HUDEP-2 (cell line): Measurements from ENCODE around the gene USP30.
A peak's percentile ranks its signal among the peaks of the same experiment; 100 is the strongest.
"Not testable (repeated sequence)": the region's sequence is repeated elsewhere in the genome, so short reads cannot be mapped to it uniquely, and the experiment has no call there.

Experiments used
- DNase-seq, 76 experiments: peaks; one replicate each; lab custom pipeline; 2025; ENCODE audit not compliant: unreplicated experiment in 76 of 76; lab: John Stamatoyannopoulos, UW

Gene USP30

GRCh38 chr12:109052097-109052413 lies 321 bp upstream of the USP30 start:
- DNase-seq = peak in 1 of 76 experiments; percentile 40

GRCh38 chr12:109053382-109054123 lies 1.2 kb downstream of the USP30 start:
- DNase-seq = peak in 4 of 76 experiments; percentile 9 to 17 (median 10)

- DNase-seq = not testable (repeated sequence)
Measured at GRCh38 chr12:109054124-109054513, 1.7 kb downstream of the USP30 start.

DNA sequence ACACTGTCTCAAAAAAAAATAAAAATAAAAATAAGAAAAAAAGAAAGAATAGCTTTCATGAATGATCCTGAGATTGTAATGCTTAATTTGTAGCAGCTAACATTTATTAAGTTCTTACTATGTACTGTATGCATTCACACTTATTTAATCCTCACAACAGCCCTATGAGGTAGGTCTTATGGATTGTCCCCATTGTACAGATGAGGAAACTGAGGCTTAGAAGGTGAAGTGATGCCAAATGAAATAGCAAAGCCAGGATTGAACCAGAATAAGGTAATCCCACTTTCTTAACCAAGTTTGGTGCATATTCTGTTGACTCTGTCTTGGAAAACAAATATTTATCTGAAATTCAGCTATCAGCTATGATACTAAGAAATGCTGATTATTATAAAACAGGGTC lies 2.1 kb downstream of the USP30 start:
- DNase-seq = no peak

GRCh38 chr12:109056891-109057290 lies 4.5 kb downstream of the USP30 start:
- no peak for DNase-seq

DNA sequence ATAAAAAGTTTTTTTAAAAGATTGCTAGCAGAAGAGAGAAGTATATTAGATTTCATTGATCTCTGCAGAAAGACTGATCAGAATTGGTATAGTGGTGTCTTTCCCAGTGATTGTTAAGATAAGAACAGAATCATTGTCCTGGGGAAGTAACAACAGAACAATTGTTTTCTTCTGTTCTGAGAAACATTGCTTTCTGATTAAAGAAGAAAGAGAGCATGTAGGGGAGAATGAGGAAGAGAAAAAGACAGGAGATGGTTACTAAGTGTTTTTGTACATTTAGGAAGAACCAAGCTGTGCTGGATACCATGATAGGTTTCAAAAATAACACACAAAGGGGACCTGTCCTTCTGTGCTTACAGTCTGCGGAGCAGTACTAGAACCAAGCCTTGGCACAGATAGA lies 5.0 kb downstream of the USP30 start:
- DNase-seq = no peak

DNA sequence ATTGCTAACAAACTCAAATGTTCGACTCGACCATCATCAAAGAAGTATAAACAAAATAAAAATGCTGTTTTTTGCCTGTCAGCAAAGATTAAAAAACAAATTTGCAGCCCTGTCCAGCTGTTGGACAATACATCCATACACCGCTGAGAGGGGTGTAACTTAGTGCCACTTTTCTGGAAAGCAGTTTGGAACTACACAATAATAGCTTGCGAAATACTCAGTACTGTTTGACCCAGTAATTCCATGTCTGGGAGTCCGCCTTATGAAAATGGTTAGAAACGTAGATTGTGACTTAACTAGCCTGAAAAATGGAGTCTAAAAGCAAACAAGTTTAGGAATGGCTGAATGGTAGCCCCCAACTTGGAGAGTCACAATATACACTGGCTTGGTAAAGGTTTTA lies 6.4 kb downstream of the USP30 start:
- no peak for DNase-seq

DNA sequence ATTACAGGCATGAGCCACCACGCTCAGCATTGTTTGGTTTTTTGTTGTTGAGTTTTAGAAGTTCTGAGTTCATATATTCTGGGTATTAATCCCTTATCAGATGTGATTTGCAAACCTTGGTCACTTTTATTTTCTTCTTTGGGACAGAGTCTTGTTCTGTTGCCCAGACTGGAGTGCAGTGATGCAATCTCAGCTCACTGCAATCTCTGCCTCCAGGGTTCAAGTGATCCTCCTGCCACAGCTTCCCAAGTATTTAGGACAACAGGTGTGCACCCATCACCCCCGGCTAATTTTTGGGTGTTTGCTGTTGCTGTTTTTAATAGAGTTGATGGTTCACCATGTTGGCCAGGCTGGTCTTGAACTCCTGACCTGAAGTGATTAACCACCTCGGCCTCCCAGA lies 11.8 kb downstream of the USP30 start:
- DNase-seq = no peak

- DNase-seq = no peak
Measured at GRCh38 chr12:109065154-109065852, 12.9 kb downstream of the USP30 start.

- DNase-seq = no peak
Measured at GRCh38 chr12:109065853-109066193, 13.4 kb downstream of the USP30 start.

DNA sequence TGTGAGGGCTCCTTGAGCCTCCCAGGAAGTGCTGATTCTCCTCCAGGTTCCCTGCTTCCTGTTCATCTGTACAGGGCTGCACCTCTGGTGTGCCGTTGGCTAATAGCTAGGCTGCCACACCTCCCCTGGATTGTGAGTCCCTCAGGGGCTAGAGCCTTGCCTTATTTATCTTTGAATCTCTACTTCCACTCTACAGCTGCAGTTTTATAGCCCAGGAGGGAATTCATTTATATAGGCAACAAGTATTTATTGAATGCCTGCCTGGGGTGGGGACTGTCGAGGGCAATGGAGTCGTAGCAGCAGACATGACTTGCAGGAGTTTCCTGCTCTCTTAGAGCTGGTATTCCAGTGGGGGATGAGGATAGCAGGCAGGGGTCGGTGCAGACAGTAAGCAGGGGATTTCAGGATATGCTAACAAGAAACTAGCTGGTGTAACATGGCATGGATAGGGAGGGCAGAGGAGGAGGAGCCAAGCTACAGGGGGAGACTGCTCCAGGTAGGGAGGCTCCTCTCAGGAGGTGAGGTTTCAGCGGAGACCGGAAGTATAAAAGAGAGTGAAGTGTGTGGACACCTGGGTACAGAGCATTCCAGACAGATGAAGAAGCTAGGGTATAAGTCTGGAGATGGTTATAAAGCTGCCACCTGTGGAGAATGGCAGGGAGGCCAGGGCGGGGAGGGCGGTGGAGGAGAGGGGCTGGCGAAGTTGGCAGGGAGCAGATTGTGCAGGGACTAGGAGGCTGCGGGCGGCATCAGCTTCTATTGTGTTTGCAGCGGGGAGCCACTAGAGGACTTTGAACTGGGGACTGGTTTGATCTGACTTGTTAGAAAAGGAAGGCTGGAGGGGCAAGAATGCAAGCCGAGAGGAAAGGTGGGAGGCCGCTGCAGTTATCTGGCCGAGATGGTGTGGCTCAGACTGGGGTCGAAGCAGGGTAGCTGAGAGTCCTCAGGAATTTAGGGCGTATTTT lies 17.2 kb downstream of the USP30 start:
- no peak for DNase-seq

GRCh38 chr12:109074866-109075265 lies 22.5 kb downstream of the USP30 start:
- DNase-seq = no peak

DNA sequence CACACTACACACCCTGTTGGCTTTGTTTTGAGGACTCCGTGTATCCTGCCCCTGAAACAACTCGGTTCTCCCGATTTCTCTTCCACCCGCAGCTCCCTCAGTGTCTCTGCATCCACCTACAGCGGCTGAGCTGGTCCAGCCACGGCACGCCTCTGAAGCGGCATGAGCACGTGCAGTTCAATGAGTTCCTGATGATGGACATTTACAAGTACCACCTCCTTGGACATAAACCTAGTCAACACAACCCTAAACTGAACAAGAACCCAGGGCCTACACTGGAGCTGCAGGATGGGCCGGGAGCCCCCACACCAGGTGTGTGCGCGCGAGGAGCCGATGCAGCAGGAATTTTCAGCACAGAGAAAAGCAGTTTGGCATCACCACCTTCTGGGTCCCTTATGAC lies 30.4 kb downstream of the USP30 start:
- DNase-seq = no peak

DNA sequence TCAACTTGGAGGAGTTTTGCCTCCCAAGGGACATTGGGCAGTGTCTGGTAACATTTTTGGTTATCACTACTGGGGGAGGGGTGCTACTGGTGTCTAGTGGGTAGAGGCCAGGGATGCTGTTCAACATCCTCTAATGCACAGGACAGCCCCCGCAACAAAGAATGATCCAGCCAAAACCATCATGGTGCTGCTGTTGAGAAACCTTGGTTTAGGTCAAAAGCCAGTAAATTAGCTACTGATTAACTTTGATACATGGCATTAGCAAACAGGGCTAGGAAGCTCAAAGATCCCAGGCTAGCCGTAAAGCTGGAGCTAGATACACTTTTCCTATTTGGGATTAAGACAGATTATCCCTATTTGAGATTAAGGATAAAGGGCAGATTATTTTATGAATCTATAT lies 32.0 kb downstream of the USP30 start:
- no peak for DNase-seq

DNA sequence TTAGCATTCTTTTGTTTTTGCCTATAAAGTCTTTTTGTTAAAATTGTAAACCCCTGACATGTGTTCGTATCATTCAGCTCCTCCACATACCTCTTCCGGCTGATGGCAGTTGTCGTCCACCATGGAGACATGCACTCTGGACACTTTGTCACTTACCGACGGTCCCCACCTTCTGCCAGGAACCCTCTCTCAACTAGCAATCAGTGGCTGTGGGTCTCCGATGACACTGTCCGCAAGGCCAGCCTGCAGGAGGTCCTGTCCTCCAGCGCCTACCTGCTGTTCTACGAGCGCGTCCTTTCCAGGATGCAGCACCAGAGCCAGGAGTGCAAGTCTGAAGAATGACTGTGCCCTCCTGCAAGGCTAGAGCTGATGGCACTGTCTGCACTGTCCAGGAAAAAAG lies 33.2 kb downstream of the USP30 start:
- no peak for DNase-seq

- DNase-seq = no peak
Measured at GRCh38 chr12:109087250-109087649, 34.9 kb downstream of the USP30 start.

- no peak for DNase-seq
Measured at GRCh38 chr12:109088818-109089217, 36.4 kb downstream of the USP30 start.

DNA sequence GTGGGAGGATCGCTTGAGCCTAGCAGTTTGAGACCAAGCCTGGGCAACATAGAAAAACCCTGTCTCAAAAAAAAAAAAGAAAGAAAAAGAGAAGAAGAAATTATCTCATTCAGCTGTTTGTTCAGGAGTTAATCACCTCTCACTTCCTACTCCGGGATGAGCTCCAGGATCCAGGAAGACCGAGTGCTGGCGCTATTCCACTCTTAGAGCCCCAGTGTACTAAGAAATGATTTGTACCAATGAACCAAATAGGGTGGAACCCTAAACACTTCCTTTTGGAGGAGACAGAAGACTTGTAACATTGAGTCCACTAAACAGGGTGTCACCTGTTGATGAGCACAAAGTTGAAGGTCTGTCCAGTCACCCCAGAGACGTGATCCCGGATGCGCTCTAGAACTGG lies 37.3 kb downstream of the USP30 start:
- DNase-seq = no peak

DNA sequence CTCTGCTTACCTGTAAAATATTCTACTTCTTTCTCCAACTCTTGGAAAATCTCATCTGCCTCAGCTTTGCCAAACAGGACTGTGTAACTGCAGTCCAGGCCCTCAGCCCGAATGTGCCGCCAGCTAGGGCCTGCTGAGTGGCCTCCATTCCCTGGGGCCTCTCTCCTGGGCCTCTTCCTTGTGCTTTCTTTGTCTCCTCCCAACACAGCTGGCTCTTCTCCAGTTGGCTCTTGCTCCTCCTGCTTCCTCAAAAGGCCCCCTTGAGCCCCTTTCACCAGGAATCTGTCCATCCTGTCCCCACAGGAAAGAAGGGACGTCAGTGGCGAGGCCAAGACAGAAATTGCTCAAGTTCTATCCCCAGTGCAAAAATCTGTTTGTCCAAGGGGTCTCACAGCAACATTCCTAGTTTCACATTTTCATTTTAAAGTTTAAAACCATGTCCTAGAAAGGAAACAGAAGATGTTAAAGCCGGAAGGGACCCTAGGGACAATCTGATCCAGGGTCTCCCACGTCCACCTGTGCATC lies 40.2 kb downstream of the USP30 start:
- DNase-seq = peak in 24 of 76 experiments; percentile 2 to 28 (median 8)

GRCh38 chr12:109093022-109093918 lies 40.9 kb downstream of the USP30 start, which contains the start of gene ALKBH2:
Gene ALKBH2, minus strand, starts transcription at chr12:109093472. Its CDS starts 686 bp downstream, at chr12:109092786.
- DNase-seq = peak in 74 of 76 experiments; percentile 13 to 94 (median 85)
